ENCODE data around the gene NR0B2.

The NR0B2 gene

GRCh38 chr1:26861889-26862378 lies 51.8 kb downstream of the NR0B2 start:
- TF ChIP-seq SNAI2 (CRISPR knock-in tag; IDR thresholded peaks at IDR 0.05) (no peak), ZFP30 (CRISPR knock-in tag; IDR thresholded peaks at IDR 0.05) (no peak), PPARA (CRISPR knock-in tag; IDR thresholded peaks at IDR 0.05; ENCODE audit: borderline replicate concordance) (no peak), ZC3H10 (CRISPR knock-in tag; IDR thresholded peaks at IDR 0.05) (no peak), RARB (CRISPR knock-in tag; IDR thresholded peaks at IDR 0.05) (no peak), ARNTL (CRISPR knock-in tag; IDR thresholded peaks at IDR 0.05; ENCODE audit: borderline replicate concordance, low read depth) (no peak), TCF4 (CRISPR knock-in tag; IDR thresholded peaks at IDR 0.05; ENCODE audit: borderline replicate concordance) (no peak), TSHZ2 (CRISPR knock-in tag; IDR thresholded peaks at IDR 0.05) (no peak)
- ATAC-seq: no peak

All from SK-N-SH treated with all-trans-retinoic acid at 6 μM for 48 hours (cell line).